IMR-90 (cell line): Measurements from ENCODE around the gene NOMO2. TPM values are rescaled to one million over a fixed set of nuclear protein-coding genes. Genes with fewer than 3 reads are reported as not detected.
"Not testable (repeated sequence)": the region's sequence is repeated elsewhere in the genome, so short reads cannot be mapped to it uniquely, and the experiment has no call there.

ENCODE experiments used
- ATAC-seq: fragments of 200-7000 bp; cut with Tn5 transposase; 2 replicates; pipeline ENCODE4 v1.9.1; 2020; ENCODE audit warnings: low read depth, mild to moderate bottlenecking, moderate library complexity
- BruUV-seq: library from RNA; stranded (reverse); fragments of 400-500 nt; replicated peaks from 2 replicates; lab custom pipeline; 2021; lab: Mats Ljungman, UMichigan
- CTCF ChIA-PET: fragments of 300-600 bp; formaldehyde crosslinking; extraction: SDS; loops from one replicate; lab custom pipeline; 2021; ENCODE audit warnings: antibody characterized with exemption; lab: Yijun Ruan, JAX
- POLR2A ChIA-PET: fragments of 300-600 bp; sonication (Branson Sonifier 250); formaldehyde crosslinking; loops from one replicate; lab custom pipeline; 2022; ENCODE audit warnings: antibody characterized with exemption; ENCODE audit not compliant: unreplicated experiment; lab: Charles Lee
- DNase-seq: peaks from one replicate; pipeline ENCODE4 v3.0.0; 2013
- H2AFZ ChIP-seq: replicated peaks from 2 replicates; pipeline ENCODE3; 2013; ENCODE audit warnings: low read length, mild to moderate bottlenecking; ENCODE audit not compliant: poor library complexity
- H2AK5ac ChIP-seq: 2 replicates; pipeline ENCODE4 v1.6.1; 2013; ENCODE audit warnings: low read depth, low read length, inconsistent platforms
- H2AK9ac ChIP-seq: replicated peaks from 2 replicates; pipeline ENCODE3; 2013; ENCODE audit warnings: mild to moderate bottlenecking, low read depth, low read length, moderate library complexity; ENCODE audit not compliant: poor library complexity
- H2BK120ac ChIP-seq: 2 replicates; pipeline ENCODE4 v1.6.1; 2013; ENCODE audit warnings: low read depth, low read length, inconsistent platforms
- H2BK15ac ChIP-seq: 3 replicates; pipeline ENCODE4 v1.6.1; 2013; ENCODE audit warnings: low read depth, low read length, inconsistent platforms
- H2BK20ac ChIP-seq: 2 replicates; pipeline ENCODE4 v1.6.1; 2013; ENCODE audit warnings: low read depth, mild to moderate bottlenecking, inconsistent platforms, low read length, moderate library complexity
- H2BK5ac ChIP-seq: 2 replicates; pipeline ENCODE4 v1.6.1; 2013; ENCODE audit warnings: mild to moderate bottlenecking, low read depth, low read length, inconsistent platforms; ENCODE audit not compliant: poor library complexity, severe bottlenecking
- H3K14ac ChIP-seq: replicated peaks from 2 replicates; pipeline ENCODE4 v1.6.1; 2013; ENCODE audit warnings: low read depth, low read length, inconsistent platforms
- H3K18ac ChIP-seq: 2 replicates; pipeline ENCODE4 v1.6.1; 2013; ENCODE audit warnings: low read depth, low read length, control low read depth
- H3K23ac ChIP-seq: 2 replicates; pipeline ENCODE4 v1.6.1; 2013; ENCODE audit warnings: low read depth, low read length, inconsistent platforms
- H3K27ac ChIP-seq: 2 replicates; pipeline ENCODE4 v1.5.1; 2013; ENCODE audit warnings: mild to moderate bottlenecking, control low read depth, low read length; ENCODE audit not compliant: insufficient read depth
- H3K27me3 ChIP-seq: 2 replicates; pipeline ENCODE4 v1.6.1; 2013; ENCODE audit warnings: low read length; ENCODE audit not compliant: control insufficient read depth, insufficient read depth
- H3K36me3 ChIP-seq: 2 replicates; pipeline ENCODE4 v1.6.1; 2013; ENCODE audit warnings: low read length, mixed read lengths; ENCODE audit not compliant: control insufficient read depth, insufficient read depth
- H3K4ac ChIP-seq: 2 replicates; pipeline ENCODE4 v1.6.1; 2013; ENCODE audit warnings: low read depth, low read length, inconsistent platforms
- H3K4me1 ChIP-seq: 2 replicates; pipeline ENCODE4 v1.6.1; 2013; ENCODE audit warnings: low read length, mixed read lengths; ENCODE audit not compliant: control insufficient read depth, insufficient read depth
- H3K4me2 ChIP-seq: 2 replicates; pipeline ENCODE4 v1.6.1; 2013; ENCODE audit warnings: low read depth, mild to moderate bottlenecking, control low read depth, low read length, moderate library complexity
- H3K4me3 ChIP-seq: 2 replicates; pipeline ENCODE4 v1.5.1; 2013; ENCODE audit warnings: low read depth, mild to moderate bottlenecking, control low read depth, low read length, moderate library complexity; ENCODE audit not compliant: insufficient read depth
- H3K56ac ChIP-seq: 2 replicates; pipeline ENCODE4 v1.6.1; 2013; ENCODE audit warnings: low read length, inconsistent platforms; ENCODE audit not compliant: insufficient read depth; ENCODE audit errors: extremely low read depth
- H3K79me1 ChIP-seq, 2 experiments: 2 replicates each; pipeline ENCODE4 v1.6.1; 2013; ENCODE audit warnings: low read length in 2 of 2, inconsistent platforms in 1 of 2, low read depth in 1 of 2
- H3K9ac ChIP-seq: 2 replicates; pipeline ENCODE4 v1.6.1; 2013; ENCODE audit warnings: low read depth, low read length, control low read depth
- H3K9me1 ChIP-seq: 2 replicates; pipeline ENCODE4 v1.6.1; 2013; ENCODE audit warnings: low read length, inconsistent platforms; ENCODE audit not compliant: insufficient read depth
- H3K9me3 ChIP-seq: 2 replicates; pipeline ENCODE4 v1.6.1; 2013; ENCODE audit warnings: low read length; ENCODE audit not compliant: control insufficient read depth, insufficient read depth
- H4K20me1 ChIP-seq: 2 replicates; pipeline ENCODE4 v1.6.1; 2013; ENCODE audit warnings: low read length, inconsistent platforms; ENCODE audit not compliant: insufficient read depth
- H4K5ac ChIP-seq: 2 replicates; pipeline ENCODE4 v1.6.1; 2013; ENCODE audit warnings: mild to moderate bottlenecking, low read depth, low read length, control low read depth
- H4K8ac ChIP-seq, 2 experiments: 2 replicates each; pipeline ENCODE4 v1.6.1; 2013; ENCODE audit warnings: low read depth in 2 of 2, low read length in 2 of 2, control low read depth in 1 of 2, inconsistent platforms in 1 of 2
- H4K91ac ChIP-seq: 2 replicates; pipeline ENCODE4 v1.6.1; 2013; ENCODE audit warnings: low read depth, low read length, inconsistent platforms; ENCODE audit not compliant: insufficient read depth
- WGBS, 2 experiments: methylation state at CpG; one replicate each; pipeline versions ENCODE4 v1.1.5 to v1.1.7; 2013; ENCODE audit warnings: missing lambda C conversion rate in 2 of 2; ENCODE audit not compliant: insufficient read length in 1 of 2; ENCODE audit errors: extremely low coverage in 2 of 2; 5-methylcytosine and 5-hydroxymethylcytosine counted together
- dilution Hi-C: fragments of 300-500 bp; cut with HindIII; formaldehyde crosslinking; loops from one replicate; pipeline ENCODE4 v1.14.3; 2018; ENCODE audit warnings: low sequenced_read_pairs; ENCODE audit not compliant: unreplicated experiment
- in situ Hi-C: fragments of 300-500 bp; cut with MboI; formaldehyde crosslinking; loops from 3 replicates; pipeline ENCODE4 v1.14.3; 2019; ENCODE audit warnings: low sequenced_read_pairs, inconsistent platforms, mixed read lengths
- intact Hi-C: fragments of 100-400 bp; cut with micrococcal nuclease; formaldehyde crosslinking; loops from 2 replicates; pipeline ENCODE4 v1.10.0; 2022
- polyA plus RNA-seq, 3 experiments: library from polyadenylated mRNA; depleted of rRNA; stranded (reverse); fragments of >200 nt; gene quantifications; 2 replicates each; pipeline ENCODE4 v1.2.3, GENCODE V29; 2012; ENCODE audit warnings: low replicate concordance in 1 of 3
- total RNA-seq: library from RNA; depleted of rRNA; stranded (reverse); fragments of >200 nt; gene quantifications from 2 replicates; pipeline ENCODE4 v1.2.3, GENCODE V29; 2012

Gene NOMO2
- total and polyA plus RNA-seq, 2 of the 4 experiments (the other 2 are of a cell fraction) = 103 to 184 TPM

DNA sequence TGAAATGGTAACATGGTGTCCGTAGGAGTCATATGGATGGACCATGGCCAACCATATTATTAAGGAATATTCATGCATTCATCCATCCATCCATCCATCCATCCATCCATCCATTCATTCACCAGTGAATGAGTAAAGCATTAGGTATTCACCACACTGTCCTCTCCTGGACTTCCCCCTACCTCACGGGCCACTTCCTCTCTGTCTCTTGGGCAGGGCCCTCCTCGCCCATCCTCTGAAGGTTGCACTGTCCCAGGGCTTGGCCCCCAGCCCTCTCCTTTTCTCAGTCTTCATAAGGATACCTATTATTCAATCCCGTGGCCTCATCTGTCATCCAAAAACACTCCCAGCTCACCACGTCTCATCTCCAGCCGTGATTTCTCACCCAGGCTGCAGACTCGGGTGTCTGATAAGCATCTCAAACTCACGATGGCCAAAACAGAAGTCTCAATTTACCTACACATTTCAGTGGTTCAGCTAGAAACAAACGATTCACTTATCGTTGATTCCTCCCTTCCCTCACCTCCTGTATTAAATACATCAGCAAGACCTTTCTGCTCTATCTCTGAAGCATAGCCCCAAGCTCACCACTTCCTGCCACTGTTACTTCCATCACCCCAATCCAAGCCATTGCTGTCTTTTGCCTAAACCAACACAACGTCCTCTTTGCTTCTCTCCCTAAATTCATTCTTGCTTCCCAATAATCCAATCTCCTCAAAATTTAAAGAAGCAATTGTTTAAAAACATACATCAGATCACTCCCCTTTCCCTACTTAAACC, 69.6 kb downstream of the NOMO2 start:
- H3K27me3 ChIP-seq, H2BK20ac ChIP-seq, in situ Hi-C loops, H3K18ac ChIP-seq, H4K91ac ChIP-seq, H2BK120ac ChIP-seq, H2AK5ac ChIP-seq, H3K4me1 ChIP-seq, H3K4ac ChIP-seq, POLR2A ChIA-PET, H3K14ac ChIP-seq, H3K4me3 ChIP-seq, H3K23ac ChIP-seq, H4K20me1 ChIP-seq, H3K27ac ChIP-seq, BruUV-seq, H2AFZ ChIP-seq, H4K8ac ChIP-seq, H2BK15ac ChIP-seq, H3K36me3 ChIP-seq, H4K5ac ChIP-seq, DNase-seq, H3K56ac ChIP-seq, H2BK5ac ChIP-seq, H3K9me3 ChIP-seq, intact Hi-C loops, H3K4me2 ChIP-seq, H2AK9ac ChIP-seq, ATAC-seq, H3K9me1 ChIP-seq, H3K9ac ChIP-seq, H3K79me1 ChIP-seq, dilution Hi-C loops, CTCF ChIA-PET: not testable (repeated sequence)
- WGBS, 2 experiments = no CpG with 5 or more reads among the region's 11 CpGs

DNA sequence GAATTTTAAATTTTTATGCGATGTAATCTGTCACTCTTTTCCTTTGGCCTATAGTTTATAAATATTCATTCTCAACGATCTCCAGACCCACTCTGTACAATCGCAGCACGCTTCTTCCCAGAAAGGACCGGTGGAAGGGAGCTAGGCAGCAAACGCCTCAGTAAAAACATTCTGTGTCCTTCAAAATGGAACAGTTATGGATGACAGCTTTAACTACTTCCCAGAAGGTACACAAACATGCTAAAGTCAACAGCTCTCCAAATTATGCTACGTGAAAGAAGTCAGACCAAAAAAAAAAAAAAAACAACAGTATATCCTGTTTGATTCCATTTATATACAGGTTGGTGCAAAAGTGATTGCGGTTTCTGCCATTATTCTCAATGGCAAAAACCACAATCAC, 125.9 kb downstream of the NOMO2 start:
- H3K79me1 ChIP-seq, H4K20me1 ChIP-seq, H4K8ac ChIP-seq, H2AK9ac ChIP-seq, intact Hi-C loops, H2AK5ac ChIP-seq, H2BK15ac ChIP-seq, H3K4me1 ChIP-seq, H2BK120ac ChIP-seq, H3K4me3 ChIP-seq, H3K56ac ChIP-seq, H4K5ac ChIP-seq, H3K36me3 ChIP-seq, H3K14ac ChIP-seq, DNase-seq, H3K27ac ChIP-seq, ATAC-seq, in situ Hi-C loops, H3K4ac ChIP-seq, H2BK20ac ChIP-seq, H4K91ac ChIP-seq, CTCF ChIA-PET, H2BK5ac ChIP-seq, H3K27me3 ChIP-seq, BruUV-seq, H3K18ac ChIP-seq, H3K9me1 ChIP-seq, H3K4me2 ChIP-seq, H3K9ac ChIP-seq, H3K23ac ChIP-seq, POLR2A ChIA-PET, dilution Hi-C loops, H2AFZ ChIP-seq, H3K9me3 ChIP-seq: not testable (repeated sequence)
- no CpG with 5 or more reads among the region's 8 CpGs for WGBS, 2 experiments
